HL-60/S4 treated with phorbol 12-myristate 13-acetate at 8.2 ng/mL for 4 days and 3 days (cell line): ENCODE data around the gene UBE2D4.
"Not testable (repeated sequence)": the region's sequence is repeated elsewhere in the genome, so short reads cannot be mapped to it uniquely, and the experiment has no call there.

Source experiments
- in situ Hi-C: fragments of 300-500 bp; cut with MboI; formaldehyde crosslinking; loops from 2 replicates; pipeline ENCODE4 v1.15.0; 2022; ENCODE audit warnings: low sequenced_read_pairs

UBE2D4 gene

GRCh38 chr7:43925984-43926797 is at the start of gene UBE2D4:
TSS of gene UBE2D4 (plus strand) at chr7:43926436. CDS start at chr7:43926533, 97 bp downstream.
- in situ Hi-C loops, result no loop called here

DNA sequence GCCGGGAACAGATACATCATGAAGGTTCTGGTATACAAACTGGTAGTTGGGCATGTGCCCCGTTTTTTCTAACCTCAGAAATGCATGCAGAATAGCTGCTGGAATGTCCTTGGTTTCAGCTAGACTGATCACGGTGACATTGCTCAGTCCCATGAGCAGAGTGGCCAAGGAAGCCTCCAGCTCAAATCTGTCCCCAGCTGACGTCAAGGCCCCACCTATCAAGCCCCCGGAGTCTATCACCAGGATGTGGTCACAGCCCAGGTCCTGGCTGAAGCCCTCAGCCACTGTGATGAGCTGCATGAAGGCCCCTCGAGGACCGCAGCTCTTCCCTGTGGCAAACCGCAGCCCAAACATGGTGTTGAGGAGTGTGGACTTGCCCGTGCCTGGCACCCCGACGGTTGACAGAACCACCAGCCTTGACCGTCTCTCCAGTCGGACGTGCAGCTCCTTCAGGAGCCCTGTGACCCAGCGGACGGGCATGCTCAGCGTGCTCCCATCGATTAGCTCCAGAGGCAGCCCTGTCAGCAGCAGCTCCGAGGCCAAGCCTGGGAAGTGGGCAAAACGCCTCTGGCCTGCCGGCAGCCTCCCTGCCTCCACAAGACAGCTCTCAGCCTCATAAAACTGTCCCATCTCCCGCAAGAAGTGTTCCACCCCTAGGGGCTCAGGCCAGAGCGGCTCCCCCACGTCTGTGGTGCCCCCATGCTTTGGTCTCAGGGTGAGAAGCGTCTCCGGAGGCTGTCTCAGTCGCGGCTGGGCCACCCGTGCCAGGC is 49.1 kb upstream of the UBE2D4 start:
- in situ Hi-C loops, result no loop called here

DNA sequence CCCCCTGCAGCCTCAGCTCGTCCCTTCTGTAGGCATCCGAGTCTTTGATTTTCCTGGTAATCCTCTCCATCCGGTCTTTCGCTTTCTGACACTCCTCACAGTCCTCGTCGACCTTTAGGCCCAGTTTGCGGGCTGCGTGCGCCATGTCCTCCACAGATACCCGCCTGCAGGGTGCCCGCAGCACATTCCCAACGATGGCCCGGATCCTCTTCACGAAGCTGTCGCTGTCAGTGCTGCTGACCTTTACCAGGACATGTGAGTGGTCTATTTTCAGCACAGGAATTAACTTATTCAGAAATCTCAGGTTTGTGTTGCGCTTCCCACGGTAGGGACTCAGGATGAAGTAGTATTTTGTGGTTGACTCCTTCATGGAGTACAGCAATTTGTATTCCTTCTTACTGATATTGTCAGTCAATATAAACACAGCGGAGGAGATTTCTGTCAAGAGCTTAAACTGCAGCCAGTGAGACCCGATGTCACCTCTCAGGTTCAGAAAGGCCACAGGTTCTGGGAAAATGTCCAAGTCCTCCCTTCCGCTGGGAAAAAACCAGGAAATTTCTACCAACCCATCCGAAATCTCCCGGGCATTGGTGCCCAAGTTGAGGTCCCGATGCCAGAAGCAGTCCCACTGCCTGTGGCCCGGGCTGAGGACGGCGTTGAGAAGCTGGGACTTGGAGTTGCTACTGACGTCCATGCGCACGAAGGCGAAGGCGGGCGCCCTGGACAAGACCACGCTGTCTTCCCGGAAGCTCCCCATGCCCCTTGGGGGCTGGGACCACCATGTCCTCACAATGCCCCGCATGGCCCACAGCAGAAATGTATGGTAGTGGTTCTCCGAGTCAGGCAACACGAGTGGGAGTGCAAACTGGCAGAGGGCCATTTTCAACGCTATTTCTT is 48.0 kb upstream of the UBE2D4 start:
- in situ Hi-C loops, result no loop called here

GRCh38 chr7:43878867-43879266 is 47.4 kb upstream of the UBE2D4 start:
- in situ Hi-C loops, result no loop called here

DNA sequence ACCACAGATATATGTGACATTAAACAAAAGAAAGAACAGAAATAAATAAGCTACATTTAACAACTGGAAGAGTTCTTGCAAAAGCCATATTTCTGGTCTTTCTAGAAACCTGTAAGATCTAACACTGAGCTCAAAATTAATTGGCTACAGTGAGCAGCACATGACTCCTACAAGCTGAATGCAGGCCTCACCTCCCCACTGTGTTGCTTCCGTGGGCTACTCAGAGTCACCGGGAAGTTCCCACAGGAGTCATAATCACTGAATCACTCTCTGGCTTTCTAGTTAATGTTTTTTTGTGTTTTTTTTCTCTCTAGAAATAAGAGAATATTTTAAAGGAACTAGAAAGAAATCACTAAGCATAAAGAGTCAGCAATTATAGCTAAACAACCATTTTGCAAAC is 46.8 kb upstream of the UBE2D4 start:
- in situ Hi-C loops, result no loop called here

DNA sequence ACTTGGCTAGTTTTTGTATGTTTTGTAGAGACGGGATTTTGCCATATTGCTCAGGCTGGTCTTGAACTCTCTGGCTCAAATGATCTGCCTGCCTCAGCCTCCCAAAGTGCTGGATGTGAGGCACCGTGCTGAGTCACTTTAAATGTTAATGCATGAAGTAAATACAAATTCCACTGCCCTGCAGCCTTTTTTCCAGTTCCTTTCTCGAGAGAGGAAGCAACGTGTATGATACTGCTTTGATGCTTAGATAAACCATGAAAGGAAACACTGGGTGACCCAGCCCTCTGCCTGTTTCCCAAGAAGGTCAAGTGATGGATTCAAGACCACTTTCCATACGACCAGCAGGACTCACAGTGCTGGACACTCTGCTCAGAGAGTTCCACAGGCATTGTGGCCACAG is 45.6 kb upstream of the UBE2D4 start:
- in situ Hi-C loops, result no loop called here

DNA sequence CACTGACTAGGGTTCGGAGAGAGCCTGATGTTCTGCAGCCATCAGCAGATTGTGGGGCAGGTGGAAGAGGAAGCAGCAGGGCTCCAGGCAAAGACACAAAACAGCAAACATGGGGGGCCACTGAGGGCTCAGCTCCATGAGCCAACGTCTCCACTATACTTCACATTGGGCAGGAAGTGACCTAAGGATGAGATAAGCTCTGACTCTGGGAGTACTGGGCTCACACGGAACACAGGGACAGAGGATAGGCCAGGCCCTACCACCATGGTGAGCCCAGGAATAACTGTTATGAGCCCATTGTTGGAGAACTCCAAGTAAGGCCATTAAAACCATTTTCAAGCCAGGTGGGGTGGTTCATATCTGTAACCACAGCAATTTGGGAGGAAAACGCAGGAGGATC is 42.0 kb upstream of the UBE2D4 start:
- in situ Hi-C loops, result no loop called here

DNA sequence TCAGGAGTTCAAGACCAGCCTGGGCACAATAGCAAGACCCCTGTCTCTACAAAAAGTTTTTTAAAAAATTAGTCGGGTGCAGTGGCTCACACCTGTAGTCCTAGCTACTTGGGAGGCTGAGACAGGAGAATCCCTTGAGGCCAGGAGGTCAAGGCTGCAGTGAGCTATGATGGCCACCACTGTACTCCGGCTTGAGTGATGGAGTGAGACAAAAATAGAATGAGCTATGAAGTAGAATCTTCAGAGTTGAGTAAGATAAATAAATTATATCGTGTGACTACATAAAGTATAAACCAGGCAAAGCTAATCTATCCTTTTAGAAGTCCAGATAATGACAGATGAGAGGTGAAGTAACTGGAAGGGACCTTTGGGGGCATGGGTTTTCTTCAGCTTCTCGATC is 41.6 kb upstream of the UBE2D4 start:
- in situ Hi-C loops, result no loop called here

- in situ Hi-C loops, result no loop called here
Observed at GRCh38 chr7:43888993-43889945, 37.0 kb upstream of the UBE2D4 start.

DNA sequence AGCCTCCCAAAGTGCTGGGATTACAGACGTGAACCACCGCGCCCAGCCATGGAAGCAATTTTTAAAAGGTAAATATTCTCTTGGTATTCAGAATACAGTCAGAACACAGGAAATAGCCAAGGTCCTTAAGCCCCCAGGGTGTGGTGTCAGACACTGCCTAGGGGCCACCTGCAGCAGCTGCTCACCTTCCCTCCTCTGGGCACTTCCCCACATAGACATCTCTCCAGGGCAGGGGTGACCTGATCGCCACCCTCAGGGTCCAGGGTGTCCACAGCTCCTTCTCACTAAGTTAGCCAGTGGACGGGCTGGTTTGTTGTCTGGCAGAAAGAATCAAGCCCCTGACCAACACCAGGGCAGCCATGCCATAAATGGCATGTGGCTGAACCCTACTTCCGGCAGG is 35.8 kb upstream of the UBE2D4 start:
- in situ Hi-C loops, result no loop called here

DNA sequence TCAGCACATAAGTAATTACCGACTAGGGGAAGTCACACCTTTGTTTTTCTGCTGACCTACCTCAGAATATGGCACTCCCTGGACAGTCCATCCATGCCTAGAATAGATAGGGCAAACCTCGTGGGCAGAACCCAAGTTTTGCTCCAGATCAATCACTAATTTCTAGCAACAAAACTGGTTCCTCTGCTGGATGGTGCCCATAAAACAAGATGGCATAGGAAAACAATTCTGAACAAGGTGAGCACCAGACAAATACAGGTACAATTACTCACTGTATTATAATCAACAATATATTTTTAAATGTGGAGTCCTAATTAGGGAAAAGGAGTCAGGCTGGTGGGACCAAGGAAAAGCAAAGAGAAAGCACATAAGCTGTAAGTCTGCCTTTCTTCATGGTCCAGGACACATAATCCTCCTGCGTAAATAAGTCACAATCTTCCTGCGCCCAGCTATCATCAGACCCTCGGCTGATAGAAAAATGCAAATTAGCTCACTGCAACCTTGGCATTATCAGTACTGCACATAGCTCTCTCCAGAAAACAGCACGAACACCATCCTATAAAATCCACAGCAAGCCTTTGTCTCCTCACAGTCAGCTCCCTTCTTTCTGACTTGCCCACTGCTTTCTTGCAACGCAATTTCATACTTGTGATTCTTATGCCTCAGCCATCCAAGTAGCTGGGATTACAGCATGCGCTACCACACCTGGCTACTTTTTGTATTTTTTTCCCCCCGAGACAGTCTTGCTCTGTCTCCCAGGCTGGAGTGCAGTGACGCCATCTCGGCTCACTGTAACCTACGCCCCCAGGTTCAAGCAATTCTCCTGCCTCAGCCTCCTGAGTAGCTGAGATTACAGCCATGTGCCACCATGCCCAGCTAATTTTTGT is 34.9 kb upstream of the UBE2D4 start:
- in situ Hi-C loops, result no loop called here

DNA sequence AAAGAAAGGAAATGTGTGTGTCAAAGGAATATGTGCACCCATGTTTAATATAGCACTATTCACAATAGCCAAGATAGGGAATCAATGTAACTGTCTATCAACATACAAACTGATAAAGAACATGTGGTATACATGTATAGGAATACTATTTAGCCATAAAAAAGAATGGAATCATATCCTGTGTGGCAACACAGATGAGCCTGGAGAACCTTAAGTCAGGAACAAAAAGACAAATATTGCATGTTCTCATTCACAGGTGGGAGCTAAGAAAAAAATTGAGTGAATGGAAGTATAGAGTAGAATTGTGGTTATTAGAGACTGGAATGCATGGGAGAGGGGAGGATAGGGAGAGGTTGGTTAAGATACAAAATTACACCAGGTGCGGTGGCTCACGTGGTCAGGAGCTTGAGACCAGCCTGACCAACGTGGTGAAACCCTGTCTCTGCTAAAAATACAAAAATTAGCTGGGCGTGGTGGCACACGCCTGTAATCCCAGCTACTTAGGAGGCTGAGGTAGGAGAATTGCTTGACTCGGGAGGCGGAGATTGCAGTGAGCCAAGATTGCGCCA is 30.3 kb upstream of the UBE2D4 start:
- in situ Hi-C loops, result no loop called here

DNA sequence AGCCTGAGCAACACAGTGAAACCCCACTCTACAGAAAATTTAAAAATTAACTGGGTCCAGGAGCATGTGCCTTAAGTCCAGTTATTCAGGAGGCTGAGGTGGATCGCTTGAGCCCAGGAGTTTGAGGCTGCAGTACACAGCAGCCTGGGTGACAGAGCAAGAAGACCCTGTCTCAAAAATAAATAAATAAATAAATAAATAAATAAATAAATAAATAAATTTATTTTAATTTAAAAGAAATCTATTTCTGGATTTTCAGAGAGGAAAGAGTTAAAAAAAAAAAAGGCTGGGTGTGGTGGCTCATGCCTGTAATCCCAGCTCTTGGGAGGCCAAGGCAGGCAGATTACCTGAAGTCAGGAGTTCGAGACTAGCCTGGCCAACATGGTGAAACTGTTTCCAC is 27.7 kb upstream of the UBE2D4 start:
- in situ Hi-C loops, result not testable (repeated sequence)

DNA sequence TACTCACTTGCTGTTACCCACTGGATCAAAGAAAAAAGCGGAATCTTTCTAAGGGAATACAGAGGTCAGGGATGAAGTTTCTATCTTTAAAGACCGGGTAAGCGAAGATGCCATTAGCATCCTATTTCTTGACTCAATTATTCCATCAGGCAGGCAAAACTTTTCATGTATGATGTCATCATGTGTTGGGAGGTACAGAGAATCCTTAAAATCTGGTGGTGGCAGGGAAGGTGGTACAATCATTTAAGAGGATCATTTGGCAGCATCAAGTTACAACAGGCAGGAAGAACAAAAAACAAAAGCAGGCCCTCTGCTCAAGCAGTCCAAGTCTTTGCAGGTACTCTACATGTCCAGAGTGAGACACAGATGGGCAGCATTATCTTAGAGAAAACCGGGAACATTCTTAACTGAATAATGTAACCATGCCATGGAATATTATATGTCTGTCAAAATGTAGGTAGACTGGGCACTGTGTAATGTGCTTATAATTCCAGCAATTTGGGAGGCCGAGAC is 23.6 kb upstream of the UBE2D4 start:
- in situ Hi-C loops, result no loop called here

DNA sequence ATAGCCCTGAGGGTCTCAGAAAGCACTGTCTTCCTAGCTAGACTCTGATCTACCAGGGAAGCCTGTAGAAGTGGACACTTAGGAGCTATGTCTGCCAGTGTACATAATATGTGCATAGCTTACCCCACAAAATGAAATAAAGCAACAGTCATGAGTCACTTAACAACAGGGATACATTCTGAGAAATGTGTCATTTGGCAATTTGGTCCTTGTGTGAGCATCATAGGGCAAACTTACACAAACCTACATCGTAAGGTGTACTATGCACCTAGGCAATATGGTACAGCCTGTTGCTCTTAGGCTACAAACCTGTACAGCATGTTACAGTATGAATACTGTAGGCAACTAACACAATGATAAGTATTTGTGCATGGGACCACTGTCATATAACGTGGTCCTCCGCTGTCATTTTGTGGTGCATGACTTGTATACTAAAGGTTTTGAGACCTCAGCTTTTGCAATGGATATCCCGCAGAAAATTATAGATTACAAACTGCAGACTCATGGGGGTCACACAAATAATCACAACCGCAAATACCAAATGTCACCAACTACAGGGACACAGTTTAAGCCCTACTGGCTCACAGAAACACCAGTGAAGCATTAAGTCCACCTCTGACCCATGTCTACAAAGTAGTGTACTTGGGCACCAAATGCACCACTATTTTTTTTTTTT is 21.6 kb upstream of the UBE2D4 start:
- in situ Hi-C loops, result no loop called here

- in situ Hi-C loops, result no loop called here
Observed at GRCh38 chr7:43905209-43905946, 20.9 kb upstream of the UBE2D4 start.

GRCh38 chr7:43905956-43906330 is 20.3 kb upstream of the UBE2D4 start:
- in situ Hi-C loops, result no loop called here
